ENCODE data around the gene FOXN3.
"Not testable (repeated sequence)": the region's sequence is repeated elsewhere in the genome, so short reads cannot be mapped to it uniquely, and the experiment has no call there.

The FOXN3 gene

DNA sequence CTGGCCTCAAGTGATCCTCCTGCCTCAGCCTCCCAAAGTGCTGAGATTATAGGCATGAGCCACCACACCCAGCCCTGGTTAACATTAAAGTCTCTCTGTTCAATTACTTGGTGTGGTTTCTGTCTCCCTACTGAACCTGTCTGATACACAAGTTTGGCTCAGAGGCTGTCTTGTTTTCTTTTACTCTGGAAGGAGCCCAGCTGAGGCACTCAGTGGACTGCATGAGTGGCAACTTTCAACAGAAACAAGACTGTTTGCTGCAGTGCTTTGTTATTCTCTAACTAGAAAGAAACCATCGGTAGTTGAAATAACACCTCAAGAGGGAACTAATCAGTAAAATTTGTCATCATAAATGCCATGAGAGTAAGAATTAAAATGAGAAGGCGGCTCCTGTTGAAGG, 238.7 kb downstream of the FOXN3 start:
- no peak for DNase-seq (ENCODE audit: low read depth in 2 of 3, low spot score in 1 of 3)

DNA sequence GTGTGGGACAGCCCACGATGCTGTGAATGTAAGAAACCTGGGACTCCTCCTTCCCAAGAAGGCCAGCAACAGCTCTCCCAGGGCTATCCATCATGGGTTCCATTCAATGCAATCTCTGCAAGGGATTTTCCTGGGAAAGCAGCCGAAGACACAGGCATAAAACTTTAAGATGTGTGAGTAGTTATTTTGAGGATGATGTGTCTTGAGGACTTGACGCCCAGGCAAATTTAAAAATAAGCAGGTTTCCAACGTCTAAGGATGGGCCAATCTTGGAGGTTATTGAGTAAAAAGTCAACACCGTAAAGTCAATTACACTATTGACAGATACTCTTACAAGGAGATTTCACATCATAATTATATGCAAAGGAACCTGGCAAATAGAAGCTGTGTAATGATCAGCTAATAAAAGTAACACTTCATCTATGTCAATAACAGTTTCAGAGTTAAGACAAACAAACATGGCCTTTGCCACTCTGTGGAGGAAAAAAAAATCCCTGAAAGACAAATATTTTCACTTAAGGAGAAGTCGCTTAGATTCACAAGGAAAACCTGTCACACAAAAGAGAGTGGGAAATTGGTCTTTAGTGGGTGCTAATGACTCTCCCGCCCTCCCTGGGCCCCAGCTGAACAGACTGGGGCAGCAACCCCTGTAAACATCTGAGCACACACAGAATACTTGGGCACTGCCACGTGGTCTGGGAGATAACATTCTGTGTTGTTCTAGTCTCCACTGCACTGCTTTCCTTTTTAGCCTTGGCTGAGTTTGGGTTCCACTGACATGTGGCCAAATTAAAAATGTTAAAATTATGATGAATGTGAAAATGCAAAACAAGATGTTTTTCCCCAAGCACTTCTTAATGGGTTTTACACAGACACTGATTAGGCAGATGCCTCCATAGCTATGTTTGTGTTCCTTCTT, 240.9 kb downstream of the FOXN3 start:
- no peak for DNase-seq (ENCODE audit: low read depth in 2 of 3, low spot score in 1 of 3)

DNA sequence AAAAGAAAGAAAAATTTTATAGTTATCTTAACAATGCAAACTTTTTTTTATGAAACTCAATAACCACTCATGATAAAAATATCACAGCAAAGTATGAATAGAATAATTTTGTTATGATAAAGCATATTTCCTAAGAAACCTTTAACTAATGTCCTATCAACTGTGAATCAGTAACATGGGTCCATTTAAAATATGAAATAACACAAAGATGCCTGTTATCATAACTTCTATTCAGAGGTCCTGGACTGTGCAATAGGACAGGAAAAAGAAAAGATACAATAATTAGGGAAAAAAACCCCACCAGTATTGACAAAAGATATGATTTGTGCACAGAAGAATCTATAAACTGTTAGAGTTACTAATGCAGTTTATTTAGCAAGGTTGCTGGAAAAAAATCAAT, 245.4 kb downstream of the FOXN3 start:
- DNase-seq (ENCODE audit: low read depth in 2 of 3, low spot score in 1 of 3), result no peak

DNA sequence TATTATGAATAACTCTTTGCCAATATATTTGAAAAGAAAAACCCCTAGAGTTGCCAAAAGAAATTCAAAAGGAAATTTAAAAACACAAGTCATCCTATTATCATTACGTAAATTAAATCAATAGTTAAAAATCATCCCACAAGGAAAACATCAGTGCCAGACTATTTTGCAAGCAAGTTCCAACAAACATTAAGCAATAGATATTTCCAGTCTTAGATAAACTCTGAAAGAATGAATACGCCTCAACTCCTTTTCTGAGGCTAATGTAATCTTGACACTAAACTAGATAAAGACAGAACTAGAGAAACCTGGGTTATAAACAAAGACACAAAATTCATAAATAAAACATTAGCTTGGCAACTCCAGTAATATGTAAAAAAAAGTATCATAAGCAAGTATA, 245.9 kb downstream of the FOXN3 start:
- no peak for DNase-seq (ENCODE audit: low read depth in 2 of 3, low spot score in 1 of 3)

DNA sequence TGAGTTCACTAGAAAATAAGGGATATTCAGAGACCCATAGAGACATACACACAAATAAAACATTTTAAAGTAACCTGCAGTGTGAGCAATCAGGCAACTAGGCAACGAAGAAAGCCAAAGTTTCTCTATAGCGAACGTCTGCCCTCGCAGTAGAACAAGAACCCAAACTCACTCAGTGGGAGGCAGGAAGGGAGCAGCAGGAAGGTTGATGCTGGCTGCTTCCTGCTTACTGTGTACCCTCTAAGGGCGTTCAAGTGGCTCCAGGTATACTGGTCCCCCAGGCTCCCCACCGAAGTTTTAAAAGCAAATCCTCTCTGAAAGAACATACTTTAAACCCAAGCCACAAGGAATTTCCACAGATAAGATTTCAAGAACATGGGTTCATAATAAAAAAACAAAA, 249.3 kb downstream of the FOXN3 start:
- DNase-seq (ENCODE audit: low read depth in 2 of 3, low spot score in 1 of 3), result no peak

DNA sequence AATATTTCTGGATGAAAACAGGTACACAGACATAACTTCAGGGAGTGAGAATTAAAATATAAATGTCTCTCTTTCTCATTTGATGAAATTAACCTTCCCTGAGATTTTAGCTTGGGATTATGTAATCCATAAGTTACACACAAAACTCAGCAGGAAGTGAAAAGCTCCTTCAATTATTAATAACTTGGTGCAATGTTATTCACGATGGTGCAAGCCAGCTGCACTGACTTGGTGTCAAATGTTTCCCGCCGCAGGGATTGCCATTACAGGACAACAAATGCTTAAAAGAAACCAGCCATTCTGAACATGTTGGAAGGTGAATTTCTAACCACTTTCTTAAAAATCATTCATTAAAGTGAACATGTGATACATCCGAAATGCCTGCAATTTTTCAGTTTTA, 250.4 kb downstream of the FOXN3 start:
- DNase-seq (ENCODE audit: low read depth in 2 of 3, low spot score in 1 of 3), result no peak

DNA sequence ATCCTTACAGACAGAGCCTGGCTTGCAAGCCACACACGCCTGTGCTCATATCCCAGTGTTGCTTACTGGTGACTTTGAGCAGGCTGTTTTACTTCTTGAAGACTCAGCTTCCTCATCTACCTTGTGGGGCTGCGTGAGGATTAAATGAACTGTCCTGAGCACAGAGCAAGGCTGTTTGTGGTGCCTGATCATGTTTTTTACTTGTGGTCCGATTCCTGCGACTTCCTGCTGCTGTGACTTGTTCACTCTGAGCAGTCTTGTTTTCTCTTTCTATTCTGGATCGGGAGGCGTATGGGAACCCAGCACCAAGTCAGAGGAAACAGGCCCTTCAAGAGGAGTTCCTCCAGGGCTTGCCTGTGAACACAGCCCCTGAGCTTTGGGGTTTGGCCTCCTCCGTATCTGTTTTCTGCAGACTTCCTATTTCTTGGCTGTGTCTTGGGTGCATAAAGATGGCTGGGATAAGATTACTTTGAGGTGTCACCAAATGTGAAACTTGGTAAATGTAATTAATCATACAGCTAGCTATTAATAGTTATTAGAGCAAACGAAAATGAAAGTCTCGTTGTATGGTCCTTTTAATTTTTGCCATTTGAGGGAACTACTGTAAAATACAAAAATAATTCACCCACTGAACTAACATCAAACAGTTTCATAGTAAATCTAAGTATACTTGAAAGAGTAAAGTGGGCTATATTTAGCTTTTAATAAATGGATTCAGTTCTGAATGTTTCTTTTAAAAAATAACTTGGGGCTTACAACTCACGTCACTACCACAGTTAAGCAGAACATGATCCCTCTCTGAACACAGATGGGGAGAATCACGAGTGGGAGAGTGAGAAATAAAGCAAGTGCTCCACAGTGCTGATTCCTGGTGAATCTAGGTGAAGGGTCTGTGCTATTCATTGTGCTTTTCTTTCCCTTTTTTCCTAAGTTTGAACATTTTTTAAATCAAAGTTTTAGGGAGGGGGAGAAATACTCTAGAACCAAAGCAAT, 251.5 kb downstream of the FOXN3 start:
- no peak for DNase-seq (ENCODE audit: low read depth in 2 of 3, low spot score in 1 of 3)

DNA sequence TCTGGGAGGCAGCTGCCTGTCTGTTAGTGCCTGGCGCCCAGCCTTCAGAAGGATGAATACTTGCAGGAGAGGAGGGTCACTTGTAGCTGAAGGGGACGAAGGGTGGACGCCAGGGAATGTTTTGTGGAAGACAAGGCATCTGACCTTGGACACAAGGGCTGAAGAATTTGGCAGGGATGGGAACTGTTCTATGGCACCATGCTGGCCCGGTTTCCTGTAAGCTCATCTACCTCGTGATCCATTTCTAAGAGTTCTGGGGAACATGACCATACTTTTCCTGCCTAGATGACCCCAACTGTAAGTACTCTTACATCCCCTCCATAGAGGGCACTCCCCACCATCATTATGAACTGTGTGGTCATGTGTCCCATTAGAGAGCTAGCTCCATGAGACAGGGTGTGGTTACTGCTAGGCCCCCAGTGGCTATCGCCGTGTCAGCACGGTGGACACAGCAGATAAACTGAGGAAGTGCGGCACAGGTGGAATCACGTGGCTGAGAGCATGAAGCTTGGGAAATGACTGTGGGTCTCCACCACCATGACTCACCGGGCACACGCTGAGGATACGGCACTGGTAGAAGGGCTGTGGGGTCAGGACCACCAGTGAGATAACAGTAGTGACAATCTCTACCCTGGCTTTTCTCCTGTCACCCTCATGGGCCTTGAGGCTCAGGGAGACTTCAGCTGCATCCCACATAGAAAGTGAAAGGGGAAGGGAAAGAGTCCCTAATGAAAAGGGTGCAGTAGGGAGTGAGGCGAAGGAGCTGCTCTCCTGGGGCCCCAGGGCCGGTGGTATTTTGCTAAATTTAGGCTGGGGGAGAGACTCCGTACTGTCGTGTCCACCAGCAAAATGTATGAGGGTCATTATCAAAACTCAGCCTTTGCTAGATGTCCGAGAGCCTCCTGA, 252.6 kb downstream of the FOXN3 start:
- DNase-seq (ENCODE audit: low read depth in 2 of 3, low spot score in 1 of 3), result no peak

DNA sequence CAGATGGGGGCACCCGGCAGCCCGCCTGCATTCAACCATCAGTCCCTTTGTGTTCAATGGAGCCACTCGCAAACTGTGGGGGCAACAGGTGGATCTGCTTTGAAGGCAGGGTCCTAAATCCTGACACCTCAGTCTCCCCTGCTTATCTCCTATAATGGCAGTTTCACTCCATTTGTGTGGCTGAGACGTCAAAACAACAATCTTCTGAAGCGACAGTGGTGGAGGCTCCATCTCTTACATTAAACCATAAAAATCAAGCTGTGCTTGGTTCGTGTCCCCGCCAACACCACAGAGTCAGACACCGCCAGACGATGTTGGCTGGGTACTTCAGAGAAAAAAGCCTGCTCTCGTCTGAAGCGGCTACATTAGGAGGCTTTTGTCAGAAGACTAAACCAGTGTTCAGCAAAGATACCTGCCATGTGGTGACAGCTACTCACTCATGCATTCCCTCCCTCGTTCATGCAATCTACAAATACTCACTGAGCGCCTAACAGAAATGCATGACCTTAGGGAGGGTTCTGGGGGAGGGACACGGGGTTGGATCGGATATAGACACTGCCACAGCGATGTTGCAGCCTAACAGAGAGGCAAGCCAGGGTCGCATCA, 253.9 kb downstream of the FOXN3 start:
- DNase-seq (ENCODE audit: low read depth in 2 of 3, low spot score in 1 of 3), result no peak

DNA sequence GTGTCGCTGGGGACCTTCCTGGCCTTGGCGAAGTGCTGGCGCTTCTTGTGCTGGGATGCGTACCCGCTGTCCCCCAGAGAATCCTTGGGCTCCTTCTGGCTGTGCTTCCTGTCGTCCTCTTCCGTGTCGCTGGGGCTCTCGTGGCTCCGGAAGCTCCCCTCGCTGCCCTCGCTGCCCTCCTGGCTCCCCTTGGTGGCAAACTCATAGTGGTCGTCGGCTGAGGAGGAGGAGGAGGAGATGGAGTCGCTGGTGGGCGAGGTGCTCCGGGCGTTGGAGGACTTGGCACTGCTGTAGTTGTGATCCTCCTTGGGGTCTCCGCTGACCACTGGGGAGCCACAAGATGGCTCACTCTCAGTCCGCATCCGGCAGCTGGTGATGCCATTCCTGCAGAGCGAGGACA, 254.4 kb downstream of the FOXN3 start:
- DNase-seq (ENCODE audit: low read depth in 2 of 3, low spot score in 1 of 3), result no peak

DNA sequence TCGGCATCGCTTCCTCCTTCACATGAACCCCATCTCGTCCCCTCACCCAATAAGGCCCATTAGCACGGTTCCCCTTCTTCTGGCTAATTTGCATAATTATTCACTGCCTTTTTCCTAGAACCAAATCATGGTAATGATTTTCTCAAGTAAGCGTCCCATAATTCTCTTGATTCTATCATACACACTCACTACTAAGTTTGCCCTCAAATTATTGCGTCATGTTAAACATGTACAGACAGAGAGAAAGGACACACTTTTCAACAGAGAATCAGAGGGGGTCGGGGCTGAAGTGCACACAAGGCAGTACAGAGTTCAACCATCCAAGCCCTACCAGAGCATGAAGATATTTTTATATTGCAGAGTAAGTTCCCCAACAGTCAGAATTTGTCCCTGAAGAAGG, 256.6 kb downstream of the FOXN3 start:
- DNase-seq (ENCODE audit: low read depth in 2 of 3, low spot score in 1 of 3), result no peak

DNA sequence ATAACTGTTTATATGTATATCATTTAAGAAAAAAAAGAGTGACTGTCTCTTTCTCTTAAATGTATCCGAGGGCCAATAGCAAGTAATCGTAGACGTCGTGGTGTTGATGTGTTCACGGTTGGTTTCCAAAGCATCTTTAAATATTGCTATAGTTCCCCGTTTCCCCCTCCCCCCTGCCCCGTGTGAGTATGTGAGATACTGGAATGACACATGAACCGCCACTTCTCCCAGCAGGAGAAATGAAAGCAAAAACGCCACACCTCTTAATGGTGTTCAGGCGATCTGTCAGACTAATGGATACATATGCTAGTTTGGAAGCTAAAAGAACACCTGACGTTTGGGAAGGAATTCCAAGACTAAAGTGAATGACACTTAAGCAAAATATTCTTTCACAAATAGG, 258.3 kb downstream of the FOXN3 start:
- no peak for DNase-seq (ENCODE audit: low read depth in 2 of 3, low spot score in 1 of 3)

DNA sequence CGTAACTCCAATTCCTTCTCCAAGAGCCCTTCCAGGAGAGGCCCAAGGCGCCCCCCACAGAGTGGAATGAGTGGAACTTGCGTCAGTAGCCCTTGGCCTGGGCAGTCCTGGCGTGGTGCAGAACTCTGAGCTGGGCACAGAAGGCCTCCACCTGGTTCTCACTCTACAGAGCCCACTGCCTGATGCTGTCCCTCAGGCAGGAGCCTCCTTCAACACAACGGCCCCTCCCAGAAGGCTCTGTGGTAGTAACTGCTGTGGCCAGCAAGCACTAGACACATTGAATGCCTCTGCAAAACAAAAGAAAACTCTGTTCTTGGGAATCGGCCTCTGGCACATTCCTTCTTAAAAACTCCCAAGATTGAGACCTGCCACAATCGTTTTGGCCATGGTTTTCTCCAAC, 258.9 kb downstream of the FOXN3 start:
- DNase-seq (ENCODE audit: low read depth in 2 of 3, low spot score in 1 of 3), result not testable (repeated sequence)

DNA sequence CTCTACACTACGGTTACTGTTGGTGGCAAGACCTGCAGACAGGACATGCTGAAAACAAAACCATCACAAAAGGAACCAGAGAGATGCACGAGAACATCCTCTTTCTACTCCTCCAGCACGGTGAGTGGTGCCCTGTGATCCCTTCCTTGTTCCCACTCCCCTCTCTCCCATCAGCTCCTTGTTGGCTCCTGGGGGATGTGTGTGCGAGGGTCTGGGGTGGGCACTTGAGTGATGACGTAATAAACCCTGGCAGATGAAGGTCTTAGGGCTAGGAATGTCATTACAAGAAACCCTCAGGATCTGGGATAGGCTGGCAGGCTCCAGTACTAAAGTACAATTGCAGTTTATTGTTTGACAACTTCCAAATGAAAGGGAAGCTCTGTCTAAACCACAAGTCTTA, 261.5 kb downstream of the FOXN3 start:
- DNase-seq (ENCODE audit: low read depth in 2 of 3, low spot score in 1 of 3), result no peak

DNA sequence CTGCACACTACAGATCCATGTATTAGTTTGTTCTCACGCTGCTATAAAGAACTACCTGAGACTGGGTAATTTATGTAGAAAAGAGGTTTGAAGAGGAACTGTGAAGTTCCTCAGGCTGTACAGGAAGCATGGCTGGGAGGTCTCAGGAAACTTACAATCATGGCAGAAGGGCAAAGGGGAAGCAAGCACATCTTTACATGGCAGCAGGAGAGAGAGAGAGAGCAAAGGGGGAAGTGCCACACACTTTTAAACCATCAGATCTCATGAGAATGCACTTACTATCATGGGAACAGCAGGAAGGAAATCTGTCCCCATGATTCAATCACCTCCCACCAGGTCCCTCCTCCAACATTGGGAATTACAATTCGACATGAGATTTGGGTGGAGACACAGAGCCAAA, 265.3 kb downstream of the FOXN3 start:
- DNase-seq (ENCODE audit: low read depth in 2 of 3, low spot score in 1 of 3), result not testable (repeated sequence)

DNA sequence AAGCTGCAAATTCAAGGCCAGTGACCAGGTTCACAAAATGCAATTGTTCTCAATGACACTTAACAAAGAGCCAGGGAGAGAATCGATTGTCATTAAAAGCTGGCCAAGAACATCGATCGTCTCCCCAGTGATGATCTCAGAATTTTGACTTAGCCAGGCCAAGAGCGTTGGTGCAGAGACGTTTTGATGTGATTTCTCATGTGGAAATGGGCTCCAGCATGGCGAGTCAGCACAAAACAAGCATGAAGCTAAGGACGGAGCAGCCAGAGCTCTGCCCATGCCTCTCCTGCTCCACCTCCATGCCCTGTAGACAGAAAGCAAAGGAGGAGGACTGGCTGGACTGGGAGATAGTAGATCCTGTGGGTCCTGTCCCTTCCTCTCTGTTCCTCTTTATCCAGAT, 270.8 kb downstream of the FOXN3 start:
- DNase-seq (ENCODE audit: low read depth in 2 of 3, low spot score in 1 of 3), result no peak

DNA sequence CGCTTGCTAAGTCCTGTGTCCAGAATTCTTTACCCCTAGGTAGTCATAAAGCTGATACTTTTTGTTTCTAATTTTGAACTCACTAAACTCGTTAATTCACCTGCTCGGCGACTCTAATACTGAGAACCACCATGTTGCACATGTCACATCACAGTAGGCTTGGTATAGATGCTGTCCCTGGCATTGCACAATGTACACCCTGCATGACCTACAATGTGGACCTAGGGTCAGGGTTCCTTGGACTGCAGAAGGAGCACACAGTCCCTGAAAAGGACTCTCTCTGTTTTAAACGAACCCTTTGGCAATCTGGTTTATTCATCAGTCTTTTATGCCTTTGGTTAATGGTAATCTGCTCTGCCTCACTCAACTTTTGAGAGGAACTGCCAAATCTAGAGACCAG, 272.4 kb downstream of the FOXN3 start:
- DNase-seq (ENCODE audit: low read depth in 2 of 3, low spot score in 1 of 3), result no peak

DNA sequence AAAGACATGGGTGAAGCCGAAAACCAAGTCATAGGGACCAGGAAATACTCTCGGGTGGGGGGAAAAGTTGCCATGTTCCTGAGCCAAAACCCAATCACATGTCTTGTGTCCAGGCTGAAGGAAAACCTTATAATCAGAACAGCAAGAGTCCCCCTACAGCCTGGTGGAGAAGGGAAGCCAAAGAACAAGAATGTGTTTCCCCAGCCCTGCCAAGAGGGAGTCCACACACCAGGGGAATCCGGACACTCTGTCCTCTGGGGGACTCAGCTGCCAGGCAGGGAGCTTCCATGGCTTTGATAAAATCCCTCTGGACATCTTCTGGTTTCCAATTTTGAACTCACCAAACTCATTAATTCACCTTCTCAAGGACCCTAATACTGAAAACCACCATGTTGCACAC, 273.0 kb downstream of the FOXN3 start:
- no peak for DNase-seq (ENCODE audit: low read depth in 2 of 3, low spot score in 1 of 3)

DNA sequence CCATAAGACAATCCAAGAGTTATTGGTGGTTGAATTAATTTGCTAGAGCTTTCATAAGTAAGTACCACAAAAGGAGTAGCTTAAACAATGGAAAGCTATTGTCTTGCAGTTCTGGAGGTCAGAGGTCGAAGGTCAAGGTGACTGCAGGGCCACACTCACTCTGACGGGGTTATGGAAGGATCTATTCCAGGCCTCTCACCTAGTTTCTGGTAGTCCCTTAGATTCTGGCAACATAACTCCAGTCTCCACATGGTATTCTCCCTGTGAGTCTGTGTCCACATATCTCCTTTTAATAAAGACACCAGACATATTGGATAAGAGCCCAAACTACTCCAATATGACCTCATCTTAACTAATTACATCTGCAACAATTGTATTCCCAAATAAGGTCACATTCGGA, 273.4 kb downstream of the FOXN3 start:
- DNase-seq (ENCODE audit: low read depth in 2 of 3, low spot score in 1 of 3), result no peak

DNA sequence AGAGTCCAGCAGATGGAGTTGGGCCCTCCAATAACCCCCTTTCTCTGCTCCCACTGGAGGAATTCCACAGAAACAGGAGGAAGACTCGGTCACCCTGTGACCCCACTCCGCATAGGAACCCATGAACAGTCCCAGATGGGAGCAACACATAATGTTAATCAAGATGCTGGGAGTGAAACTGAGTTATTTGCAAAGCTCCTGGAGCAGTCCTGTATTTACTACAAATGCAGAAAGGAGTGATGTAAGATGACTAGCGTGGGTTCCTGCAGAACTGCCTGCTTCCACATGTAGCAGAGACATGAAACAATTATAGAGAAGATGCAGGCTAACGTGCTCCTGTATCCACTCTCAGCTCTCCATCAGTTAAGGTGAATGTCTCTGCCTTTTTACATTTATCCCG, 274.7 kb downstream of the FOXN3 start:
- DNase-seq (ENCODE audit: low read depth in 2 of 3, low spot score in 1 of 3), result no peak

DNA sequence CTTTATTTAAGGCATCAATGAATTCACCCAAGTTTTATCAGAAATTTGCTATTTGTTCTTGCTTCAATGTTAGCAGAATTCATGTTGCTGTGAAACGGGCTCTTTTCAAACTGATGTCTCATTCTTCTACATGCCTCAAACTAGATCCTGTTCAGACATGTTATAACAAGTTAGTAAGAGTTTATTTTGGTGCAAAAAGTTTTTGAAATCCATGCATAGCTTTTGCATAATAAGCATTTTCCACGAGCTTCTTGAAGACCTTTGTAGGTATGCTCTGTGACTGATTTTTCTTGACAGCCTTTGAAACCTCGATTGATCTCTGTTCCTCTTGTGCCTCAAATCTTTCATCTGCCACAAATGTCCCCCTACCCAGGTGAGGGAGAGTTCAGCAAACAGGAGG, 275.2 kb downstream of the FOXN3 start:
- DNase-seq (ENCODE audit: low read depth in 2 of 3, low spot score in 1 of 3), result no peak
